GM13976 (cell line): ENCODE results near the gene MVD.

Experiments used
- DNase-seq: peaks from one replicate; pipeline ENCODE4 v3.0.0; 2012; ENCODE audit warnings: low spot score
- in situ Hi-C: fragments of 300-500 bp; cut with MboI; formaldehyde crosslinking; loops from one replicate; pipeline ENCODE4 v1.12.0; 2022; ENCODE audit warnings: low sequenced_read_pairs, mixed read lengths, inconsistent platforms; ENCODE audit not compliant: unreplicated experiment
- TF ChIP-seq, protein P1 (sequence below): IDR thresholded peaks from 2 replicates; pipeline ENCODE4 v1.5.1; 2012; ENCODE audit warnings: borderline replicate concordance, mild to moderate bottlenecking; ENCODE audit not compliant: insufficient read depth; ENCODE audit errors: extremely low read depth, missing control alignments, control extremely low read depth

Gene MVD

DNA sequence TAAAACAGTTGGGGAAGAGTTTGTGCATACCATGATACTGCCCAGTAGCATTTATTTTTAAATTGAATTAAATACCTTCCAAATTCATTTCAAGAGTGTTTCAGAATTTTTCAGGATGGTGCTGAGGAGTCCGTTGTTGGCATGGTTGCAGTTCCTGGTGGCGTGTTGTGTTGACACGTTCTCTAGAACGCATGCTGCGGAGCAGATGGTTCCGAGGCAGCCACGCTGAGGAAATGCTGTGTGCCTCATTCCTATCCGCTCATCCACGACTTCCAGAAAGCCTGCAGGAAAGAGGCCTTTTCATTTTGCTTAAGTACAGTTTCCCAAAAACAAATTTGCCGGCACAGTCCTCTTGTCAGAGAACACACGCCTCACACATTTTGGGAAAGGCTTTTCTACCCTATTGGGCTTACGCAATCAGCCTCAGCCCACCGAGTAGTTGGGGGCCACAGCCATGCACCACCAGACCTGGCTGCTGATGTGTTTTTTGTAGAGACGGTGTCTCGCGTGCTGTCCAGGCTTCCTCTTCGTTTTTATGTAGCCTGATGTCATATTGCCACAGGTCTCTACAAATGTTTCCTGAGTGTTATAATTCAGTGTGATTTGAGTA lies 56.6 kb downstream of the MVD start:
- no peak for DNase-seq
- in situ Hi-C loops, result no loop called here
- TF ChIP-seq, protein P1, sequence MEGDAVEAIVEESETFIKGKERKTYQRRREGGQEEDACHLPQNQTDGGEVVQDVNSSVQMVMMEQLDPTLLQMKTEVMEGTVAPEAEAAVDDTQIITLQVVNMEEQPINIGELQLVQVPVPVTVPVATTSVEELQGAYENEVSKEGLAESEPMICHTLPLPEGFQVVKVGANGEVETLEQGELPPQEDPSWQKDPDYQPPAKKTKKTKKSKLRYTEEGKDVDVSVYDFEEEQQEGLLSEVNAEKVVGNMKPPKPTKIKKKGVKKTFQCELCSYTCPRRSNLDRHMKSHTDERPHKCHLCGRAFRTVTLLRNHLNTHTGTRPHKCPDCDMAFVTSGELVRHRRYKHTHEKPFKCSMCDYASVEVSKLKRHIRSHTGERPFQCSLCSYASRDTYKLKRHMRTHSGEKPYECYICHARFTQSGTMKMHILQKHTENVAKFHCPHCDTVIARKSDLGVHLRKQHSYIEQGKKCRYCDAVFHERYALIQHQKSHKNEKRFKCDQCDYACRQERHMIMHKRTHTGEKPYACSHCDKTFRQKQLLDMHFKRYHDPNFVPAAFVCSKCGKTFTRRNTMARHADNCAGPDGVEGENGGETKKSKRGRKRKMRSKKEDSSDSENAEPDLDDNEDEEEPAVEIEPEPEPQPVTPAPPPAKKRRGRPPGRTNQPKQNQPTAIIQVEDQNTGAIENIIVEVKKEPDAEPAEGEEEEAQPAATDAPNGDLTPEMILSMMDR, result no peak

DNA sequence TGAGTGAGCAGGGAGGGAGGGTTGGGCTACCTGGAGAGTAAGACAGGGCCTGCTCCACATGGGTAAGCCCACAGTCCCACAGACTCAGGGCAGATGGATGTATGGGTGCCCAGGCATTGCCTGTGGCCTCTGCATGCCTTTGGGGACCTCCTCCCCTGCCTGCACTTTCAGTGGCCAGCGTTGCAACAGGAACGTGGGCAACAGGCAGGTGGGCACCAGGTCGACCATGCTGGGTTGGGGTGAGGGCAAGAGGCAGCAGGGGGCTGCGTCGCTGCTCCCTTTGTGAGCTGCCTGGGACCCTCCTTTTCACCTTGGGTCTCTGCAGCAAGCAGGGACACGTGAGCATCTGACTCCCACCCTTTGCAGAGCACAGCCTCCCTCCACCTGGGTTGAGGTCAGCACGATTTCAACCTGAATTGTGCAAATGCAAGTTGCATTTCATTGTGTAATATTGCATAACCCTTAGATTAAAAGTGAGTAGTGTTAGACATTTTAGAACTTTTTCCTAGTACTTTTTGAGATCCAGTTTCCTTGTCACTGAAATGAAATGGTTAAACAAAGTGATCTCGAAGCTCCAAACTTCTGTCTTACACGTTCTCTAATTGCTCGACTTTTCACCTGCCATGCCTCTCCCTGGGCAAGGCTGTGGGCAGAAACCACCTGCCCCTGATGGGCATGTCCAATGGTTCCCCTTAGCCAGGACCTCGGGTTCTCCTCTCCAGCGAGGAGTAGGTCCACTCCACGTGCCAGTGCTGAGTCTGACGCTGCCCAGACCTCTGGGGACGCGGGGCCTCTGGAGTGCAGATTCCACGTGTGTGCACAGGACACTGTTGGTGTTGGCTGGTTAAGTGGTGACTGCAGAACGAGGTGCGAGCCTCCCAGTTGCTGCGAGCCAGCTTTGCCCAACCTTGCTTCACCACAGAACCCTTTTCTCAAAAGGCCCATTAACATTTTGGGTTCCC lies 57.4 kb downstream of the MVD start:
- in situ Hi-C loops, result no loop called here
- DNase-seq, result no peak
- TF ChIP-seq, protein P1, result no peak

DNA sequence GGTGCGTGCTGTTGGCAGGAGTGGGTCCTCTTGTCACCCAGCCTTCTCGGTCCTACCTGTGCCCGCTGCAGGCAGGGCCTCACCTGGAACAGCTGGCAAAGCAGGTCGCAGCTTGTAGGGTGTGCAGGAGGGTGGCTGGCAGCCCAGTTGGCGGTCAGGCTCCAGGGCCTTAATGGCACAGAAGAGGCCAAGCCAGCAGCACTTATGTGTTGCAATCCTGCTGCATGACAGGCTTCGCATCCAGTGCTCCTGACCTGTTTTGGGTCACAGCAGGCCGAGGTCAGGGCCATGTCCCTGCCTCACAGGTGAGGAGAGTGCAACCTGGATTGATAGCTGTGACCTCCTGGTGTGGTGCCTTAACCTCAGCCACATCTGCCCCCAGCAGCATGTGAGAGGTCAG lies 60.8 kb downstream of the MVD start:
- in situ Hi-C loops, result no loop called here
- DNase-seq, result no peak
- TF ChIP-seq, protein P1, result no peak
